H9 (cell line): ENCODE measurements around the gene MBLAC2. TPM values are rescaled to one million over a fixed set of nuclear protein-coding genes. Genes with fewer than 3 reads are reported as not detected.

ENCODE experiments used
- DNase-seq: peaks from one replicate; pipeline ENCODE4 v3.0.0-alpha.2; 2017
- H2AFZ ChIP-seq: one replicate; pipeline ENCODE4 v1.6.1; 2013; ENCODE audit warnings: mild to moderate bottlenecking, low read length, control low read depth, moderate library complexity
- H2AK5ac ChIP-seq: 2 replicates; pipeline ENCODE4 v1.6.1; 2013; ENCODE audit warnings: low read length, control low read depth, mixed read lengths; ENCODE audit not compliant: insufficient read length
- H2BK120ac ChIP-seq: one replicate; pipeline ENCODE4 v1.6.1; 2013; ENCODE audit warnings: low read depth, mild to moderate bottlenecking, low read length, control low read depth, inconsistent platforms; ENCODE audit not compliant: poor library complexity, severe bottlenecking
- H2BK12ac ChIP-seq: 2 replicates; pipeline ENCODE4 v1.6.1; 2013; ENCODE audit warnings: low read length, control low read depth, mixed read lengths, low read depth; ENCODE audit not compliant: insufficient read length
- H2BK15ac ChIP-seq: 2 replicates; pipeline ENCODE4 v1.6.1; 2013; ENCODE audit warnings: low read depth, low read length, control low read depth
- H2BK20ac ChIP-seq: one replicate; pipeline ENCODE4 v1.6.1; 2013; ENCODE audit warnings: low read depth, mild to moderate bottlenecking, low read length, control low read depth, inconsistent platforms; ENCODE audit not compliant: poor library complexity, severe bottlenecking
- H2BK5ac ChIP-seq: 2 replicates; pipeline ENCODE4 v1.6.1; 2013; ENCODE audit warnings: low read length, control low read depth, mixed read lengths; ENCODE audit not compliant: insufficient read length
- H3K14ac ChIP-seq: 2 replicates; pipeline ENCODE4 v1.6.1; 2013; ENCODE audit warnings: low read length, control low read depth; ENCODE audit not compliant: insufficient read depth
- H3K18ac ChIP-seq: 2 replicates; pipeline ENCODE4 v1.6.1; 2013; ENCODE audit warnings: low read depth, mild to moderate bottlenecking, mixed read lengths, low read length, control low read depth; ENCODE audit not compliant: insufficient read length
- H3K23ac ChIP-seq: 2 replicates; pipeline ENCODE4 v1.6.1; 2013; ENCODE audit warnings: low read length, control low read depth, mixed read lengths, low read depth; ENCODE audit not compliant: insufficient read length
- H3K23me2 ChIP-seq: 2 replicates; pipeline ENCODE4 v1.6.1; 2013; ENCODE audit warnings: low read depth, mild to moderate bottlenecking, mixed read lengths, low read length, control low read depth; ENCODE audit not compliant: insufficient read length, poor library complexity, severe bottlenecking
- H3K27ac ChIP-seq: 2 replicates; pipeline ENCODE4 v1.5.1; 2013; ENCODE audit warnings: low read length, control low read depth, mixed read lengths, low read depth; ENCODE audit not compliant: insufficient read length
- H3K27me3 ChIP-seq: 2 replicates; pipeline ENCODE4 v1.6.1; 2013; ENCODE audit warnings: low read length, control low read depth, inconsistent platforms; ENCODE audit not compliant: insufficient read depth
- H3K4ac ChIP-seq: 2 replicates; pipeline ENCODE4 v1.6.1; 2013; ENCODE audit warnings: low read depth, mild to moderate bottlenecking, control low read depth, inconsistent platforms, low read length, moderate library complexity
- H3K4me1 ChIP-seq: 2 replicates; pipeline ENCODE4 v1.6.1; 2013; ENCODE audit warnings: low read length, control low read depth, inconsistent platforms; ENCODE audit not compliant: insufficient read depth
- H3K4me2 ChIP-seq: 2 replicates; pipeline ENCODE4 v1.6.1; 2013; ENCODE audit warnings: low read length, control low read depth, mixed read lengths; ENCODE audit not compliant: insufficient read length, insufficient read depth
- H3K56ac ChIP-seq: 2 replicates; pipeline ENCODE4 v1.6.1; 2013; ENCODE audit warnings: low read depth, mild to moderate bottlenecking, mixed read lengths, low read length, control low read depth; ENCODE audit not compliant: insufficient read length
- H3K79me1 ChIP-seq: 2 replicates; pipeline ENCODE4 v1.6.1; 2013; ENCODE audit warnings: low read depth, mild to moderate bottlenecking, moderate library complexity, low read length, control low read depth, inconsistent platforms; ENCODE audit not compliant: insufficient read depth, poor library complexity, severe bottlenecking
- H3K79me2 ChIP-seq: 2 replicates; pipeline ENCODE4 v1.6.1; 2013; ENCODE audit warnings: low read length, control low read depth, inconsistent platforms; ENCODE audit not compliant: insufficient read depth
- H3K9ac ChIP-seq: 2 replicates; pipeline ENCODE4 v1.6.1; 2013; ENCODE audit warnings: low read length, control low read depth, mixed read lengths; ENCODE audit not compliant: insufficient read length; ENCODE audit errors: extremely low read depth
- H3K9me3 ChIP-seq: one replicate; pipeline ENCODE4 v1.6.1; 2013; ENCODE audit warnings: low read depth, low read length, inconsistent platforms; ENCODE audit not compliant: control insufficient read depth
- H3T11ph ChIP-seq: one replicate; pipeline ENCODE4 v1.6.1; 2013; ENCODE audit warnings: mild to moderate bottlenecking, low read length, control low read depth, inconsistent platforms
- H4K20me1 ChIP-seq: one replicate; pipeline ENCODE4 v1.6.1; 2013; ENCODE audit not compliant: control insufficient read depth, insufficient read length, insufficient read depth
- H4K5ac ChIP-seq: 2 replicates; pipeline ENCODE4 v1.6.1; 2013; ENCODE audit warnings: low read depth, mild to moderate bottlenecking, mixed read lengths, low read length, control low read depth; ENCODE audit not compliant: insufficient read length
- H4K8ac ChIP-seq: replicated peaks from 2 replicates; pipeline ENCODE4 v1.6.1; 2013; ENCODE audit warnings: low read length, control low read depth, mixed read lengths, low read depth; ENCODE audit not compliant: insufficient read length
- H4K91ac ChIP-seq: 2 replicates; pipeline ENCODE4 v1.6.1; 2013; ENCODE audit warnings: low read depth, mild to moderate bottlenecking, moderate library complexity, mixed read lengths, low read length, control low read depth; ENCODE audit not compliant: insufficient read length
- H3K27ac Mint-ChIP-seq, 3 experiments: 2 replicates in 2 of 3; 3 replicates in 1 of 3; pipeline ENCODE4 v1.8.0; 2020 to 2021; ENCODE audit warnings: mixed read lengths in 3 of 3, mild to moderate bottlenecking in 1 of 3, moderate library complexity in 1 of 3
- H3K27me3 Mint-ChIP-seq: 2 replicates; pipeline ENCODE4 v1.8.0; 2021; ENCODE audit warnings: low read depth, mild to moderate bottlenecking, moderate library complexity, mixed read lengths
- H3K36me3 Mint-ChIP-seq, 3 experiments: 2 replicates in 2 of 3; 3 replicates in 1 of 3; pipeline ENCODE4 v1.8.0; 2020 to 2021; ENCODE audit warnings: low read depth in 3 of 3, mixed read lengths in 3 of 3; ENCODE audit not compliant: insufficient read depth in 1 of 3
- H3K4me1 Mint-ChIP-seq, 2 experiments: 2 replicates each; pipeline ENCODE4 v1.8.0; 2020; ENCODE audit warnings: mixed read lengths in 2 of 2
- H3K4me3 Mint-ChIP-seq, 2 experiments: 2 replicates in 1 of 2; 3 replicates in 1 of 2; pipeline ENCODE4 v1.8.0; 2020 to 2021; ENCODE audit warnings: mild to moderate bottlenecking in 2 of 2, mixed read lengths in 2 of 2, moderate library complexity in 1 of 2
- H3K9me3 Mint-ChIP-seq, 2 experiments: 2 replicates in 1 of 2; 3 replicates in 1 of 2; pipeline ENCODE4 v1.8.0; 2020; ENCODE audit warnings: mild to moderate bottlenecking in 2 of 2, mixed read lengths in 2 of 2, moderate library complexity in 1 of 2
- CTCF ChIP-seq: fragments of 200-600 bp; sonication (generic); conservative IDR thresholded peaks from 3 replicates; pipeline ENCODE4 v1.8.0; 2021; ENCODE audit warnings: antibody characterized with exemption, mild to moderate bottlenecking
- total RNA-seq: library from RNA; stranded (reverse); gene quantifications from 2 replicates; pipeline ENCODE4 v1.2.1, GENCODE V29; 2021

The MBLAC2 gene
- total RNA-seq, 1 experiment from 2014 or later = 4.9 TPM

- H3T11ph ChIP-seq = no peak overlapping the region
- peaks cover 3% of the 10 kb centered on the region for H3K79me1 ChIP-seq
Measured at GRCh38 chr5:90506221-90506620, 31.6 kb upstream of the MBLAC2 start.

More at GRCh38 chr5:90506221-90506620, 31.6 kb upstream of the MBLAC2 start:
- no peak overlapping the region for H3K4me3 Mint-ChIP-seq
- no peaks in the 10 kb centered on the region for H3K9me3 Mint-ChIP-seq
- H3K4me2 ChIP-seq = no peak overlapping the region
- H3K9ac ChIP-seq = no peak overlapping the region
- H3K27ac Mint-ChIP-seq = no peak overlapping the region
- no peak overlapping the region for H4K5ac ChIP-seq
- no peak overlapping the region for H3K27ac ChIP-seq
- no peak overlapping the region for H2AK5ac ChIP-seq
- H3K18ac ChIP-seq = no peak overlapping the region
- H3K23me2 ChIP-seq = no peaks in the 10 kb centered on the region
- peaks cover 26 to 57% (median 33%) of the 10 kb centered on the region in 3 experiments; a peak in 6 of 7 replicates for H3K36me3 Mint-ChIP-seq
- H2BK5ac ChIP-seq = no peak overlapping the region
- H3K23ac ChIP-seq = no peak overlapping the region
- H2BK15ac ChIP-seq = no peak overlapping the region
- no peaks in the 10 kb centered on the region for H3K79me2 ChIP-seq
- no peak for TF ChIP-seq CTCF
- H3K9me3 ChIP-seq = no peaks in the 10 kb centered on the region
- no peak overlapping the region for H3K4ac ChIP-seq
- no peaks in the 10 kb centered on the region for H3K4me1 ChIP-seq
- H2AFZ ChIP-seq = no peak overlapping the region
- H2BK12ac ChIP-seq = no peak overlapping the region
- no peak for DNase-seq
- H2BK120ac ChIP-seq = no peak overlapping the region
- H4K20me1 ChIP-seq = no peaks in the 10 kb centered on the region
- no peaks in the 10 kb centered on the region for H3K27me3 ChIP-seq
- no peaks in the 10 kb centered on the region for H3K4me1 Mint-ChIP-seq
- H4K8ac ChIP-seq = no peak overlapping the region
- H3K56ac ChIP-seq = no peak overlapping the region
- H2BK20ac ChIP-seq = no peak overlapping the region
- no peak overlapping the region for H4K91ac ChIP-seq
- H3K14ac ChIP-seq = no peak overlapping the region
- H3K27me3 Mint-ChIP-seq = no peaks in the 10 kb centered on the region
